CD4-positive, alpha-beta T cell treated with Interleukin-4 for 4 hours (primary cell): Measurements from ENCODE around the gene SMYD4.
"Not testable (repeated sequence)": the region's sequence is repeated elsewhere in the genome, so short reads cannot be mapped to it uniquely, and the experiment has no call there.

ENCODE experiments used
- DNase-seq: peaks from one replicate; pipeline ENCODE4 v3.0.0-alpha.2; 2020

The SMYD4 gene

DNA sequence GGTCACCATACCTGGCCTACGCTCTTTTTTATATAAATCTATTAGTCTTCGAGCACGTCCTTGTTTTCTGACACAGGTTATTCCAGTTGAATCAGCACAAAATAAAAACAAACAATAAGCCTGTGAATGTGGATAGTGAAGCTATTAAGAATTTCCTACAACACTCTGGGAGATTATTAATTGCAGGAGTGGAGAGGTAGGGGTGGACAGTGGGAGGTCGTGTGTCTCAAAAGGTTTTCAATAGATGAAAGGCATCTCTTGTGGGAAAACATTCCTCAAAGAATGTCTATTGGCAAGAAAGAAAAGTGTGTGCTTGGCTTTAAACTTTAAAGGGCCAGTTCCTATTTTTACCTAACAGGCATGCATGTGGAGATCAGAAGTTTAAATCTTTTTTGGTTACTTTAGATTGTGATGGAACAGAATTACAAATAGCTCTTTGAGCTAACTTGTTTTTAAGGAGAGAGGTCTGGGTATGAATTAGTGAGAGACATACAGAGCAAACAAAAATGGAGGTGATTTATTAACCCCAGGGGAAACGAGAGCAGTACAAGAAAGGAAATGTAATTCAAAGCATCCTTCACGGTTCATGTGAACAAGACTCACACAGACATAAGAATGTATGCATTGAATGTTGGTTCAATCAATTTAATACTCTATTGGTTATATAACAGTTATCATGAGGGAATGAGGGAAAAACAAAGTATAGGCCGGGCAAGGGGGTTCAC lies 9.0 kb downstream of the SMYD4 start:
- DNase-seq: no peak

- no peak for DNase-seq
These were observed 16.6 kb downstream of the SMYD4 start for GRCh38 chr17:1813088-1813487.

- no peak for DNase-seq
These were observed 19.1 kb downstream of the SMYD4 start for GRCh38 chr17:1810450-1811103.

DNA sequence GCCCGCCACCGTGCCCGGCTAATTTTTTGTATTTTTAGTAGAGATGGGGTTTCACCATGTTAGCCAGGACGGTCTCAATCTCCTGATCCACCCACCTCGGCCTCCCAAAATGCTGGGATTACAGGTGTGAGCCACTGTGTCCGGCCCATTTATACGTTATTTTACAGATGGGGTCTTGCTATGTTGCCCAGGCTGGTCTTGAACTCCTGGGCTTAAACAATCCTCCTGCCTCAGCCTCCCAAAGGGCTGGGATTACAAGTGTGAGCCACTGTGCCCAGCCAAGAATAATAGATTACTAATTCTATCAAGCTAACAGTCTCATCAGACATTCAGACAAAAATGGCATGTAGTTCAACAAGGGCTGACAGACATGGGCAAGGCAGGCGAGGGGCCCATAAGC lies 19.9 kb downstream of the SMYD4 start:
- not testable (repeated sequence) for DNase-seq

DNA sequence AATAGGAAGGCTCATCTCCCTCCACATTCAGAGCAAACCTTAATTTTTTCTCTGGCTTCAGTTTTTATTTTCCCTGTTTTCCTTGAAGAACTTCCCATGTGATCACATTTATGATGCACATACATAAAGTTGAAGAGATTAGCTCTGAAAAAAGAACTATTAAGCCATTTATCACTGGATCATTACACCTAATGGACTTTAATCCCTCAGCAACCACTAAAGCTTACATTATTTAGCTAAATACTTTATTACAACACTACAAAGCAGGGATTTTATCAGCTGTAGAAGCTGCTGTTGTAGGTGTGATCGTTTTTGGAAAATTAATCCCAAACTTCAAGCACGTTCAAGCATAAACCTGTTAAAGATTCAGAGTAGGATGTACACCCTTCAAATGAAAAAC lies 21.1 kb downstream of the SMYD4 start:
- no peak for DNase-seq

DNA sequence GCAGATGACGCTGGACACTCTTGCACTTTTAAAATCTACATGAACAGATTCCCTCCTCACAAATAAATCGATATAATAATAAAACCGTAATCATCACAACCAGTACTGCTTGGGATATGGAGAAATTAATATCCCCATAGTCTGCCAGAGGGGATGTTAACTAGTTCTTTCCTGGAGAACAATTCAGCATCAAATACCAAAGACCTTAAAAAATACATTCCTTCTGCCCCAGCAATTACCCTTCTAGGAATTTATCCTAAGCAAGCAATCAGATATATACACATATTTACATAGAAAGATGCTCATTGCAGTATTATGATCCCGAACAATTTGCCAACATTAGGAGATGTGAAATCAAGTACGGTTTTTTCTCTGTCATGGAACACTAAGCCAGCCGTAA lies 21.8 kb downstream of the SMYD4 start:
- DNase-seq: no peak

DNA sequence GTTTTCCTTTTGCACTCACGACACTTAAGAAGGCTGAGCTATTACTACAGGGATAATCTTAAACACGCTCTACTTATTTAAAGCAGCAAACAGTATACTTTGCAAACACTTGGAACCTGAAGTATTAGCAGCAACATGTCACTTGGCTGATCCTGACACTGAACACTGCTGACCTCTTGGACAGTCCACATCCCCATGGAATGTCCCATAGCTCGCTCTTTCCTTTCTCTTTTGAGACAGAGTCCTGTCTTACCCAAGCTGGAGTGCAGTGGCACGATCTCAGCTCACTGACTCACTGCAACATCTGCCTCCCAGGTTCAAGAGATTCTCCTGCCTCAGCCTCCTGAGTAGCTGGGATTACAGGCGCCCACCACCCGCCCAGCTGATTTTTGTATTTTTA lies 26.4 kb downstream of the SMYD4 start:
- no peak for DNase-seq

GRCh38 chr17:1802429-1802828 lies 27.3 kb downstream of the SMYD4 start:
- no peak for DNase-seq

DNA sequence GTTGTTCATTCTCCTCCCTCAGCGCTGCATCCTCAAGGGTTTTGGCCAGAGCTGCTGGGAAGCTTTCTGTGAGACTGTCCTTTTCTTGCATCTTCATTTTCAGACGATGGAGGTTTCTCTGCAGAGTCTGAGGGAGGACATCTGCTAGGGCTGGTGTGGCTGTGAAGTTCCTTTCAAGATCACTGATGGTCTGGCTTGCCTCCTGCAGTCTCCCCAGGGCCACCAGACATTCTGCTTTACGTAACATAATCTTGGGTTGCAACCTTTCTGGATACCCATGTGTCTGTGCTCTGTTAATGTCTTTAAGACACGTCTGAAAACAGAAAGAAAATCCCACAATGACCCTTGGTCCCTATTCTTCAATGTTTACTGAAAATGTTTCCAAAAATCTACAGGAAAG lies 29.0 kb downstream of the SMYD4 start:
- no peak for DNase-seq

DNA sequence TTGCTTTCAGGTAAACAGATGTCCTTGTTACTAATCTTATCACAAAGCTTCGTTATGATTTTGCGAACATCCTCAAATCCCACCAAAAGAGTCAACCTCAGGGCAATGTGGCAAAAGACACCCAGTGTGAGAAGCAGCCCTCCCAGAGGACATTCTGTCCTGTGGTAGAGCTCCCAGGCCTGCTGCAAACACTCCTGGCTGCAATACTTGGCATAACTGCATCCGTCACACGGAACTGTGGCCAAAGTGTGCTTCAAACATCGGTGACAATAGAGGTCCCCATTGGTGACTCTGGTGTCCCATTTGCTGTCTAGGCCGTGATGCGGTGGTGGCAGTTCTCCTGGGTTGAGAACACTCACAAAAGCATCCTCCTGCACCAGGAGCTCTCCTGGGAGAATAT lies 29.5 kb downstream of the SMYD4 start:
- no peak for DNase-seq

DNA sequence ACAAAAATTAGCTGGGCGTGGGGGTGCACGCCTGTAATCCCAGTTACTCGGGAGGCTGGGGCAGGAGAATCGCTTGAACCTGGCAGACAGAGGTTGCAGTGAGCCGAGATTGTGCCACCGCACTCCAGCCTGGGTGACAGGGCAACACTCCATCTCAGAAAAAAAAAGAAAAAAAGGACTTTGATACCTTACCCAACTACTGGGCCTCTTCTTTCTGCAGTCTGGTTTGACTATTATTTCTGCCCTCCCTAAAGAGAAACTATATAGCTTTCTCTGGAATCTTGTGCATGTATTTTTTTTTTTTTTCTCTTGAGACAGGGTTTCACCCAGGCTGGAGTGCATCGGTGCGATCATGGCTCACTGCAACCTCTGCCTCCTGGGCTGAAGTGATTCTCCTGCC lies 31.9 kb downstream of the SMYD4 start:
- not testable (repeated sequence) for DNase-seq

GRCh38 chr17:1797323-1797722 lies 32.4 kb downstream of the SMYD4 start:
- DNase-seq: no peak

- DNase-seq: no peak
These were observed 32.9 kb downstream of the SMYD4 start for GRCh38 chr17:1796800-1797199.

- no peak for DNase-seq
These were observed 36.3 kb downstream of the SMYD4 start for GRCh38 chr17:1793447-1793806.

- no peak for DNase-seq
These were observed 36.9 kb downstream of the SMYD4 start for GRCh38 chr17:1792495-1793446.

- no peak for DNase-seq
These were observed 39.8 kb downstream of the SMYD4 start for GRCh38 chr17:1789936-1790335.

DNA sequence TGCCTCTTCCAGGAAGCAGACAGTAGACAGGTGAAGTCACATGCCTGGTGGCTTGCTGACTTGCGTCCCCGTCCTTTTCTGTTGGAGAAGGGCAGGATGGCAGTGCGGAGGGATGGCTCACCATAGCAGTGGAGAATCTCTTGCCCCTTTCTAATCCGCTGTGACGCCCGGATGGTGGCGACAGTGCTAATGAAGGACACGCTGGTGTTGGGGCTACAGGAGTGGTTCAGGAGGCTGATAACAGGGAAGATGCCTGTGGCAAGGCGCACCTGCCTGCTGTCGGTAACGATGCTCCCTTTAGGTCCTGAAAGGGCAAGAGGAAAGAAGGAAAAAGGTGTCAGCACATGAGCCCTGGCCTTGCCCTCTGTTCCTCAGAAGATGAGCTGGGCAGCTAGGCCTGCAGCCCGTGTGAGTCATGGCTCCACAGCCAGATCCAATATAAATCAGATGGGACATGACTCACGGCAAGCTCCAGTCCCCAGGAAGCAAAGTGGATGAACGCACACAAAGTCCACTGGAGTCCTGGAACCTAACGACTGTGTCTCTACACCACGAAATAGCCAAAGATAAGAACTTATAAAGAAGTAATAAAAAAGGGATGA lies 42.3 kb downstream of the SMYD4 start:
- no peak for DNase-seq

- no peak for DNase-seq
These were observed 43.0 kb downstream of the SMYD4 start for GRCh38 chr17:1786708-1787107.

DNA sequence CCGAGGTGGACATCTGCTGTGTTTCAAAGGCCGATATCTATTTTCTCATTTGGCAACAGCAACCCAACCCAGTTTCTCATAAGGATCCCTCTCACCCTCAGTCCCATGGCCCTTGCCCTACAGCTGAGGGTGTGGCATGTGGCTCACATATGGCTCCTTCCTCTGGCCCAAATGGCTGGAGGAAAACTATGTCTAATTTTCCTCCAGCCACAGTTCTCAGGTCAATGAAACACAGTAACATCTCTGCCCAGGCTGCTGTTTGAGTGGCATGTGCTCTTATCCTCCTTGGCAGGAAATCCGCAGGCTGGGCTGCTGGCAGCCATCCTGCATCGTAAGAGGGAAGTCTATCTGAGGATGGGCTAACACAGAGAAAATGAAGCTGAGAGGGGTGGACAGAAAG lies 43.8 kb downstream of the SMYD4 start:
- DNase-seq: no peak

DNA sequence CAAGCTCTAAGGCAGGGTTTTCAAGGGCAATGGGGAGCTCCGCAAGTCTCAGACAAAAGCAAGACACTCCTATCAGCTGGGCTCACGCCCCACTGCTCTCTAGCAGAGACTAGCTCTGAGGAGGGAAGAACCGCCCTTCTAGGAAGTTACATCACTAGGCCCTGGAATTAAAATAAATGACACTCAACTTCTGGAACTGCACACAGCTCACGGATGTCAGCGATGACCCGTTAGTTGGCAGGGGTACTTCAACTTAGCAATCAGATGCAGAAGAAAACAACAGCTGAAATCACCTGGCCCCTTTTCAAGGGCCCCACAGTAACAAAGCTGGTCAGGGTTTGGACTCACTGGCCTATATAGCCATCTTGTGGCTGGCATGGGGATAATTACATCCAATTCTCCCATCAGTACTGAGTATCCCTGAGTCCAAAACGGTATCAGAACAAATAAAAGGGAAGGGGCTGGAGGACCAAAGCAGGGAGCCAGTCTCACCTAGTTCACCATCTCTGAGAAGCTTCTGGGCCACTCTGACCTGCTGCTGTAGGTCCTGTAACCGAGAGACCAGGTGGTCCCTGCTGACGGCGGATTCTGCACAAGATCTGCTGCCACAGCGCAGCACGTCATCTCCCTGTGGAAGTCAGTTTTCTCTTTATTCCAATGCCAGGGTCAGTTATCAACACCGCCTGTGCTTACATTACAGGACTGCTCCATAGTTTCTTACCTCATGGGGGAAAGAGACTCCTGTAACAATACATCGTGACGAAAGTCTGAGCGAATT lies 45.7 kb downstream of the SMYD4 start:
- peak; percentile 13 for DNase-seq

DNA sequence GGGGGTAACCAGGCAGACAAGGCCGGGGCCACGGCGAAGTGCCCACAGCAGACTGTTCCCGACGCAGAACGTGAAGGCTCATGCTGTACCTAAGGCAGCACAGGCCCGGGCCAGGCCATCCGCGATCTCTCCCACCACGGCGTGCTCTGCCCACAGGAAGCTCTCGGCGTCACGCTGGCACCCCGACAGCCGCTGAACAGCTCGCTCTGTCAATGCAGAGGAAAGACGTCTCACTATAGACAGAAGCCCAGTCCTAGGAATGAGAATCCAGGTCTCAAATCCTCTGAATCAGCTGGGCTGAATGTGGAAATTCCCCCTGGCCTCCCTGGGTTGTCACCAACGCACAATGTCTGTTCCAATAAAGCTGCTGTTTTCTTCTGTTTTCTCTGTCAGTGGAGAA lies 46.4 kb downstream of the SMYD4 start:
- no peak for DNase-seq

DNA sequence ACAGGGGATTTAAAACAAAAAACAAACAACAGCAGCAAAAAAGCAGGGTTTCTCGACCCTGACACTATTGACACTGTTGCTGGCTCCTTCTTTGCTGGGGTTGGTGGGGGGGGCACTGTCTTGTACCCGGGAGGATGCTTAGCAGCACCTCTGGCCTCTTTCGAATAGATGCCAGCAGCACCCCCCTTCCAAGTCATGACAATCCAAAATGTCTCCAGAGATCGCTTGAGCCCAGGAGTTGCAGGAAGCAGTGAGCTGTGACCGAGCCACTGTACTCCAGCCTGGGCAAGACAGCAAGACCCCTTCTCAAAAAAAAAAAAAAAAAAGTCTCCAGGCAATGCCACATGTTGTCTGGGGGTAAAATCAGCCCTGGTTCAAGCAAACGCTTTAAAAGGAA lies 47.5 kb downstream of the SMYD4 start:
- no peak for DNase-seq
